Left hindlimb (tissue), 1 donor: ENCODE data around the gene IL1RN.
"Not testable (repeated sequence)": the region's sequence is repeated elsewhere in the genome, so short reads cannot be mapped to it uniquely, and the experiment has no call there.

Experiments used
- DNase-seq: peaks from one replicate; pipeline ENCODE4 v3.0.0-alpha.2; 2018

IL1RN gene, protein sequence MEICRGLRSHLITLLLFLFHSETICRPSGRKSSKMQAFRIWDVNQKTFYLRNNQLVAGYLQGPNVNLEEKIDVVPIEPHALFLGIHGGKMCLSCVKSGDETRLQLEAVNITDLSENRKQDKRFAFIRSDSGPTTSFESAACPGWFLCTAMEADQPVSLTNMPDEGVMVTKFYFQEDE

DNA sequence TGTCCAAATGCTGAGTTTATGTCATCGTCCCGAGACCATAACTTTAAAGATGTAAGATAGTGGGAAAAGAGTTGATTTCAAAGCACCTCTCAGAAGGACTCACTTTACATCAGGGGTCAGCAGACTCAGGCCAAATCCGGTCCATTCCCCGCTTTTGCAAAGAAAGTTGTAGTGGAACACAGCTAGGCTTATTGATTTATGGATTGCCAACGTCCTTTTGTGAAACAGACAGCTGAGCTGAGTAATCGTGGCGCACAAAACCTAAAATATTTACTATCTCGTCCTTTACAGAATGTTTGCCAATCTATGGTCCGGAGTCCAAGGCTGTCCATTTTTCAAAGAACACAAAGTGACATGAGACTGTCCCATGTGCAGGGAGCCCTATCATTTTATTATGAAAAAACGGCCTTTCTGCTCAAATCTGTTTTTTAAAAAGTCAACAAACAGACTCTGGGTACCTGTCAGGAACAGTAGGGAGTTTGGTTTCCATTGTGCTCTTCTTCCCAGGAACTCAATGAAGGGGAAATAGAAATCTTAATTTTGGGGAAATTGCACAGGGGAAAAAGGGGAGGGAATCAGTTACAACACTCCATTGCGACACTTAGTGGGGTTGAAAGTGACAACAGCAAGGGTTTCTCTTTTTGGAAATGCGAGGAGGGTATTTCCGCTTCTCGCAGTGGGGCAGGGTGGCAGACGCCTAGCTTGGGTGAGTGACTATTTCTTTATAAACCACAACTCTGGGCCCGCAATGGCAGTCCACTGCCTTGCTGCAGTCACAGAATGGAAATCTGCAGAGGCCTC, at the start of gene IL1RN:
Gene IL1RN (plus strand): TSS at position 754 of the 801 bp plus-strand sequence. CDS start 27 bp downstream, at position 781.
- DNase-seq, result no peak

DNA sequence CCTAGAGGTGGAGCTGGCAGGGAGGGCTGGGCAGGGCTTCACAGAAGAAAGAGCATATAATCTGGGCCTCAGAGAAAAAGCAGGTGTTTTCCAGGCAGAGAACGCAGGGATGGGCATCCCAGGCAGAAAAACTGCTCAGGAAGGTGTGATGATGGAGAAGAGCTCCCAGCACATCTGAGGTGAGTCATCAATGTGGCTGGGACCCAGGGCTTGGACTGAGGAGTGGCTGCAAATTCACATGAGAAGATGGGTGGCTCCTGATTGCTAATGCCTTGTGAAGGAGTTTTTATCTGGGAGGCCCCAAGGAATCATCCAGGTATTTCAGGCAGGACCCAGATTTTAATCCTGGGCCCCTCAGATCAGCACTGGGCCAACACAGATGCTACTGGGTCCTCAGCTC, 49.5 kb upstream of the IL1RN start:
- no peak for DNase-seq

DNA sequence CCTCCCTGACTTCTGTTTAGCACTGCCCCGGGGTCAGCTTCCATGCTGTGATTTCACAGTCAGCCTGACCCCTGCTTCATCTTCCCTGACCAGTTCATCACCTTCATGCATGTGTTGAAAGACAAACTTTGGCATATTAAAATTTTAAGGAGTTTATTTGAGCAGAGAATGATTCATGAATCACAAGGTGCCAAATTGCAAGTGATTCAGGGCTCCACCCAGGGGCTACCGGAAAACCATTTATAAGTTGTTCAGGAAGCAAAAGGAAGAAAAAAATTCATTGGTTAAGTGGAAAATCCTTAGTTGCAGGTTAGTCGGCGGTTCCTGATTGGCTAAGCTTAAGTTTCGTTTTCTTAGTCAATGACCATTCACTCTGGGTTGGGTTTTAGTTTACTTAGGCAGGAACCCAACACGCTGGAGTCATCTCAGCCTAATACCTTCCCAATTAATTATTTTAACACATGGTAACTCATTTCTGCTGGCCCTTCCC, 49.0 kb upstream of the IL1RN start:
- DNase-seq, result peak; percentile 40

DNA sequence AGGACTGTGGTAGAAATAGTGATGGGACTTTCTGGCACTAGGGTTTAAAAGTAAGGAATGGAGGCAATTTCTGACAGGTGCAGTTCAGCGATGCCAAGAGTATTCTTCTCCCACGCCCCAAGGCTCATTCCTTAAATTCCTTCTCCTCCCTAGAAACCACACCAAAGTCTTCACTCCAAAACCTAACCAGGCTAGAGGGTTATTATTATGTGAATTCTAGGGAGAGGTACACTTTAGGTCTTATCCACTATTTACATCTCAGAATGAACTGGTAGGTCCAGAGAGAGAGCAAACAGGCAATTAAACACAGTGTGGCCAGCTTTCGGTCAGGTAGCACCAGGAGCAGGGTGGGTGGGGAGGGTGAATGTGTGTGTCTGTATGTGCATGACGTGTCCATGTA, 48.3 kb upstream of the IL1RN start:
- no peak for DNase-seq

DNA sequence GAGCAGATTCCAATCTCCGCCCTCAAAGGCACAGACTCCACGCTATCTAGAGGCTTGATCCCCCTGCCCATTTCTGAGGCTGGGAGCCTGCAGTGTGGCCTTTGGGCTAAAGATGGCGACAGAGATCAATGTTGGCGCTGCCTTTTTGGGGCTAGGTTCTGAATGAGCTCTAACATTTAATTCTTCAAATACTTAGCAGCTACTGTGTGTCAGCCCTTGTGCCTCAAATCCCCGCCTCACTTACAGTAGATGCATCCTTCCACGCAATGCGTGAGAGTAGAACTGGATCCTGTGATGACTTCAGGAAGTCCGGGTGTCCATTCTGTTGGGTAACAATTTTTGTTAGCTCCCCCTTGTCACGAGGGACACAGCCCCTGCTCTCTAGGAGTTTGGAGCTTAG, 47.3 kb upstream of the IL1RN start:
- peak; percentile 44 for DNase-seq

DNA sequence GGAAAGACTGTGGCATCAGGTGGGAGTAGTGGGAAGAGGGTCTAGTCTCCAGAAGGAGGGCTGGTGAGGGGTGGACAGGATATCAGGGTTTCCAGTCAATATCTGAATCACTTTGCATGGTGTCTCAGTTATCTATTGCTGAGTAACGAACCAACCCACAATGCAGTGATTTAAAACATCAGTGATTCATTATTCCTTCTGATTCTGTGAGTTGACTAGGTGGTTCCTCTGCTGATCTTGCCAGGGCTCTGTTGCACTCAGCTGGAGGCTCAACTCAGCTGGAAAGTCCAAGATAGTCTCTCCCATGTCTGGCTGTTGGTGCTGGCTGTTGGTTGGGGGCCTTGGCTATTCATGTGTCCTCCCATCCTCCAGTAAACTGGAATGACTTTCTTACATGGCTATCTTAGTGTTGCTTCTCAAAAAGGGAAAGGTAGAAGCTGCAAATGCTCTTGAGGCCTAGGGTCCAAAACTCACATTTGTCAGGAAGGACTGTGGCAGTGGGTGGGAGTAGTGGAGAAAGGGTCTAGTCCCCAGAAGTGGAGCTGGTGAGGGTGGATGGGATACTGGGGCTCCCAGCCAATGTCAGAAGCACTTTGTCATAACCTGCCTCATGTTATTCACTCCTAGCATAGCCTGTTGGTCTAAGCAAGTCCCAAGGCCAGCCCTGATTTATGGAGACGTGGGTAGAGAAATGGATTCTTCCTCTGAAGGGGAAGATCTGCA, 45.7 kb upstream of the IL1RN start:
- no peak for DNase-seq

DNA sequence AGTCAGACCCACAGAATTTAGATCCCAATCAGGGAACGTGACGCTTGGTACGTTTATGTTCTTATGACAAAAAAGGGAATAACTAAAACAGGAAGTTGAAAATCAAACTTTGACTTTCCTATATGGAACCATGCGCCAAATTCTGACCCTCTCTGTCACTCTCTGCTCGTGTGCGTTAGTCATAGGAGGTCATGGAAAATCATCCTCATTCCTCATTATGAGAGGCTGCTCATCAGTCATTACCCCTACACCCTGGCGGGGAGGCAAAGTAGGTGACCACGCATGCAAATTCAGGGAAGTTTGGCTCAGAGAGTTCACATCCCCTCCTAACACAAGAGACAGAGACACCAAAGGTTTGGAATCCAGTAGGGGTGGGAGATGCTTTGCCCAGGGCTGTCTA, 44.1 kb upstream of the IL1RN start:
- no peak for DNase-seq

DNA sequence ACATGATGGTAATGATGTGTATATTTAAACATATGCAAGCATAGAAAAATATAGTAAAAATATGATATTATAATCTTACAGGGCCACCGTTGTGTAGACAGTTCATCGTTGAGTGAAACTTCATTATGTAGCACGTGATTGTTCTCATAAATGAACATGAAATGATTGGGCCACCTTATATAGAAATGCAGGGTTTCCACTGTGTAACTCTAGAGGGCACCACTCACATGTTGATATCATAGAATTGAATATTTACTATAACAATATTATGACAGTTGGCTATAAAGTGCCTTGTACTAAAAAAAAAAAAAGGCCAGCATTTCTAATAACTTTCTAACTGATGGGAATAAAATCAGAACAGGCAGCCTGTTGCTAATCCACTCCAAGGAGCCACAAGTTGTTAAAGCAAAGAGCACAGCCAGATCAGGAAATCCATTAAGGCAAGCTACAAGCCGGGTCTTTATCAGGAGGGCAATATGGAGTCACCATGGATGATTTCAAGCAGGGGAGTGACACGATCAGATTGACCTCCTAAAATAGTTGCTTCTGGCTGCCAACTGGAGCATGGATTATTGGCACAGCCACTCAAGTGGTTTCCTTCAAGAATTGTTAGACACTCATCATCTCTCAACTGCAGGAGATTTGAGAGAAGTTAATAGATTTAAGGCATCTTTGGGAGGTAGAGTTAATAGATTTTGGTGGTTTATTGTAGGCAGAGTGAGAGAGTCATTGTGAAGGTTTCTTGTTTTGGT, 43.0 kb upstream of the IL1RN start:
- DNase-seq, result no peak

DNA sequence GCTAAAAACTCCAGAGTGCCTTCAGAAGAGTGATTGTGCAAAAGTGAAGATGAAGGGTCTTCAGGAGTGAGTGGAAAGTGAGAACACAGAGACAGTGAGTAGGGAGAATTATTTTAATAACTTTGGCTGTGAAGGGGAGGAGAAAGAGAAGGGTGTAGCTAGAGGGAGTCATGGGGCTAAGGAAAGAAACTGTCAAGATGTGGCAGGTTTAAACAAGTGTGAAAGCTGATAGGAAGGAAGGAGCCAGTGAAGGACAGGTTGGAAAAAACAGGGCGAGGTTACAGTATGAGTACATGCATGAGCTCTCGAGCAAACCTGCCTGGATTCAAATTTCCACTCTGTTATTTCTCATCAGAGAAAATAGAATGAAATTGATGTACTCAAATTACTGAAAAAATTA, 41.9 kb upstream of the IL1RN start:
- DNase-seq, result no peak

DNA sequence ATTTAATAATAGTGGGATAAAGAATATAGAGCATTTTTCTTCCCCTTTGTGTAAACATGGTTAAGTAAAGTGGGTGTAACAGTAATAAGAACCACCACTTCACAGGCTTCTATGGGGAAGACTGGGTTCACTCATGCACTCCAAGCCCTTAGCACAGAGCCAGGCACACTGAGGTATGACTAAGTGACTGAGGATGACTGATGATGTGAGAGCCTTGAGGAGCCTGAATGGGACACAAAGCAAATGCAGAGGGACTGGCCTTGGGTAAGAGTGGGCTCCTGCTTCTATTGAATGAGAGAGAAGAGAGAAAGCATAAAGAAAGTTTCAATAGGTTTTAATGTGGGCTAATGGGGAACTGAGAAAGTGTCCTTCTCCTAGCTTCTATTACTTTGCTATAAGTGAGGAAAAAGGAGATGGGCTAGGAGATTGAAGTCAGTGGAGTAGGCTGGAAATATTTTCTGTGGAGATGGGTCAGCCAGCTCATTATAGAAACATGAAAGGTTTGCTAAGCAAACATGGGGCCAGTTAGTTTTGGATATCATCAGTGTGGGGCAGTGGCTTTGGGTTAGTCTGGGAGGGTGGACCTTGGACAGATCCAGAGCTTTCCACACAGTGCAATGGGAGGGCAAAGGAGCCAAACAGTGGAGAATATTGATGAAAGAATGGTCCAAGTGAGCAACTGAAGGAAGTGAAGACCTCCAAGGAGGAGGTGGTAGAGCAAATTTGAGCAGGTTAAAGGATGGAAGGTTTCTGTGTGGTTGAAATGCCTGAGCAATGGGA, 39.0 kb upstream of the IL1RN start:
- no peak for DNase-seq

DNA sequence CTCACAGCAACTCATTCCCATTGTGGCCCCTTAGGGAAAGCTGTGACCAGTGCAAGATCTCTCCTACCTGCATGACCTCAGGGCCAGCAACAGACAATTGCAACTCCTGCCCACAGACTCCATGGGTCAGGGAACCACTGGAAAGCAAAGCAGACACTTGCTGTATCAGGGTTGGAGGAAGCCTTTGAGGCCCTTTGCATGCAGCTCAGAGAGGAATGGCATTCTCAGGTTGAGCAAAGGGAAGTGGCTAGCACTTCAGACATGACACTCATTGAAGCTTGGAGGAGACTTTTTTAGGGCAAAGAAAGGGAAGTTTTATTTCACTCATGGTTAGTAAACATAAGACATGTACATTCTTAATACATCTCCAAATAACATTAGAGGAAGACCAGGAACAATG, 37.5 kb upstream of the IL1RN start:
- no peak for DNase-seq

DNA sequence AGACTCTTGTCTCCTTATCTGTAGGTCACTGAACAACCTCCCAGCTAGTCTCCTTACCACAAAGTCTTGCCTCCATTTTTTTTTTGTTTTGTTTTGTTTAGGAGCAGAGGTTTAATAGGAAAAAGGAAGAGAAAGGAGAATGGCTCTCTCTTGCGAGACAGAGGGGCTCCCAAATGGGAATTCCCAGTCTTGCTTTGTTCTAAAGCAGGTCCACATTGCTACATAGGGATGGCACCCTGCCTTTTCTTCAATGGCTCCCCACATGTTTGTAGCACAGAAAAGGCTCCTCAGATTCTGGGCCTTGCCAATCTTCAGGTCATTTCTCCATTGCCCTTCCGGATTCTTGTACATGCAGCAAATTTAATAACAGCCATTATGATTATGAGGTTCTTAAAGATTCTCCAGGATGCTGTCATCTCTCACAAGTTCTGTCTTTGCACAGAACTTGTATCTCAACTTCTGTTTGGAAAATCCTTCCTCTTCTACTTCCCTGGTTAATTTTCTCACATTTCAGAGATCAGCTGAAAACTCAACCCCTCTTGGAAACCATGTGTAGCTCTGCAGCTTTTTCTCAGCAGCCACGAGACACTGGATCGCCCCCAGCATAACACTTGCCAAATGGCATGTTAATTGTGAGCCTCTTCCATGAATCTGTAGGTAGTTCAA, 36.0 kb upstream of the IL1RN start:
- no peak for DNase-seq

DNA sequence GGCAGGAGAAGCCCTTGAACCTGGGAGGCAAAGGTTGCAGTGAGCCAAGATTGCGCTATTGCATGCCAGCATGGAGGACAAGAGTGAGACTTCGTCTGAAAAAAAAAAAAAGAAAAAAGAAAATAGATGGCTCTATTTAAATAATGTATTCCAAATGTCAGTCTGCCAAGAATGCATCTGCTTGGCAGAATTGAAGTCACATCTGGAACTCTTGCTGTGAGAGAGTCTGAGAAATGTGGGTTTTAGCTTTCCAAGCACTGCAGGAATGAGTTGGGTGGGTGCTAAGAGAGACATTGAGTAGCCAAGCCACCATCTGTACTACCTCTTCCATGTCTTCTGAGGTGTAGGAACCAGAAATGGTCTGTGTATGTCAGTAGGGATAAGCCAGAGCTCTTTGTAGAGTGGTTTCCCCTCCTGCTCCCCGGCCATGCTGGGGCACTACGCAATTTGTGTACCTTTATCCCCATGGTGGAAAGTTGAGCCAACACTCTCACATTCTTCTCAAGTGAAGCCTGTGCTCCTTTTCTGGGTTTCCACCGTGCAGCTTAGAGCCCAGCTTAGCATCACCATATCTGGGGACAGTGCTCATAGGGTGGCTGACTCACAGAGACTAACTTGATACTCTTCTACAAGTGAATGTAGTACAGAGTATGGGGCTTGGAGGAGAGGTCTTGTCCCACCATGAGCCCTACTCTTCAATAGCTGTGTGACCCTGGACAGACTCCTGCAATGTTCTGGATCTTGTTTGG, 34.4 kb upstream of the IL1RN start:
- DNase-seq, result no peak

DNA sequence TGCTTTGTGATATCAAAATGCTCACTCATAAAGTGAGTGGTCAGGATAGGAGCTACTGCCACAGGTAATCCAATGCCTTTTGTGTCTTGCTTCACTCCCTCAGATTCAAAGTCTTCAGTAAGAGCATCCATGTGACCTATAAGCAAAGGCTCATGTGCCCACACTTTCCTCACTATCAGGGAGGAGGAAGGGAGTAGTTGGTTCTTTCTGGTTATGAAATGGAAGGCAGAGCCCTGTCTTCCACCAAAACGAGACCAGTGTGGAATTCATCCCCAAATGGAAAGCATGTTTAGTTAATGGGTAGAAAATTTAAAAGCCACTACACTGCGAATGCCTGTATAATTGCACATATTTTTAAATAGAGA, 33.8 kb upstream of the IL1RN start:
- no peak for DNase-seq

DNA sequence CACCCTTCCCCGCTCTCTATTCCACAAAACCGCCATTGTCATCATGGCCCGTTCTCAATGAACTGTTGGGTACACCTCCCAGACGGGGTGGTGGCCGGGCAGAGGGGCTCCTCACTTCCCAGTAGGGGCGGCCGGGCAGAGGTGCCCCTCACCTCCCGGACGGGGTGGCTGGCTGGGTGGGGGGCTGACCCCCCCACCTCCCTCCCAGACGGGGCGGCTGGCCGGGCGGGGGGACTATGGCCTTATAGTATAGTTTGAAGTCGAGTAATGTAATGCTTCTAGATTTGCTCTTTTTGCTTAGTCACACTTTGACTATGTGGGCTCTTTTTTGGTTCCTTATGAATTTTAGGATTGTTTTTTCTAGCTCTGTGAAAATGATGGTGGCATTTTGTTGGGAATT, 31.1 kb upstream of the IL1RN start:
- DNase-seq, result not testable (repeated sequence)

DNA sequence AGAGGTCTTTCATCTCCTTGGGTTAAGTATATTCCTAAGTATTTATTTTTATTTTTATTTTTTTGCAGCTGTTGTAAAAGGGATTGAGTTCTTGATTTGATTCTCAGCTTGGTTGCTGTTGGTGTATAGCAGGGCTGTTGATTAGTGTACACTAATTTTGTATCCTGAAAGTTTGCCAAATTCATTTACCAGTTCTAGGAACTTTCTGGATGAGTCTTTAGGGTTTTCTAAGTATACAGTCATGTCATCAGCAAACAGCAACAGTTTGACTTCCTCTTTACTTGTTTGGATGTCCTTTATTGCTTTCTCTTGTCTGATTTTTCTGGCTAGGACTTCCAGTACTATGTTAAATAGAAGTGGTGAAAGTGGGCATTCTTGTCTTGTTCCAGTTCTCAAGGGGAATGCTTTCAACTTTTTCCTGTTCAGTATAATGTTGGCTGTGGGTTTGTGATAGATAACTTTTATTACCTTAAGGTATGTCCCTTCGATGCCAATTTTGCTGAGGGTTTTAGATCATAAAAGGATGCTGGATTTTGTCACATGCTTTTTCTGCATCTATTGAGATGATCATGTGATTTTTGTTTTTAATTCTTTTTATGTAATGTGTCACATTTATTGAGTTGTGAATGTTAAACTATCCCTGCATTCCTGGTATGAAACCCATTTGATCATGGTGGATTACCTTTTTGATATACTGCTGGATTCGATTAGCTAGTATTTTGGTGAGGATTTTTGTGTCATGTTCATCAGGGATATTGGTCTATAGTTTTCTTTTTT, 30.4 kb upstream of the IL1RN start:
- DNase-seq, result not testable (repeated sequence)

DNA sequence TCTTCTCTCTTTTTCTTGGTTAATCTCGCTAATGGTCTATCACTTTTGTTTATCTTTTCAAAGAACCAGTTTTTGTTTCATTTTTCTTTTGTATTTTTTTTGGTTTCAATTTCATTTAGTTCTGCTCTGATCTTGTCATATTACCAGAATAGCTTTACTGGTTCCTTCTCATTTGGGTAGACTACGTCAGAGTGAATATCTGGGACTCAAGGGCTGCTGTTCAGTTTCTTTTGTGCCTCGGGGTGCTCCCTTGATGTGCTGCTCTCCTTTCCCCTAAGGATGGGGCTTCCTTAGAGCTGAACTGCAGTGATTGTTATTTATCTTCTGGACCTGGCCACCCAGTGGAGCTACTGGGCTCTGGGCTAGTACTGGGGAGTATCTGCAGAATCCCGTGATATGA, 29.4 kb upstream of the IL1RN start:
- DNase-seq, result no peak

DNA sequence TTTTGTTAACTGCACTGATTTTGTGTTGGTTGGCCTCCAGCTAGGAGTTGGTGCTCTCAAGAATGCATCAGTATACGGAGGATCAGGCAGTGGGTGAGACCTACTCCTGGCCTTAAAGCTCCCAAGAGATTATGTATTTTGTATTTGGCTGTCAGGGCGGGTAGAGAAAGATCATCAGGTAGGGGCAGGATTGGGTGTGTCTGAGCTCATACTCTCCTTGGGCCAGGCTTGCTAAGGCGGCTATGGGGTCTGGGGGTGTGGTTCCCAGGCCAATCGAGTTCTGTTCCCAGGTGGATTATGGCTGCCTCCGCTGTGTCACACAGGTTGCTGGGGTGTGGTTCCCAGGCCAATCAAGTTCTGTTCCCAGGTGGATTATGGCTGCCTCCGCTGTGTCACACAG, 28.9 kb upstream of the IL1RN start:
- no peak for DNase-seq

DNA sequence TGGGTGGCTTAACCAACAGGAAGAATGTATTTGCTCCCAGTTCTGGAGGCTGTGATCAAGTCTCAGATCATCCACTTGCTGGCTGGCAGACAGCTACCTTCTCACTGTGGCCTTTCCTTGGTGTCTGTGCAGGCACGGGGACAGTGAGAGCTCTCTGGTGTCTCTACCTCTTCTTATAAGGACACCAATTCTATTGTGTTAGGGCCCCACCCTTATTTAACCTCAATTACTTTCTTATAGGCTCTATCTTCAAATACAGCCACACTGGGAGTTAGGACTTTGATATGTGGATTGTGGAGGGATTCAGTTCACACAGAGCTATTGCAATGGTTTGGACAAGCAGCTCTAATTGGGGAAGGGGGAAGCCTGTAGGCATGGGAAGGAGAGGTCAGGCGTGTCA, 25.3 kb upstream of the IL1RN start:
- DNase-seq, result no peak

DNA sequence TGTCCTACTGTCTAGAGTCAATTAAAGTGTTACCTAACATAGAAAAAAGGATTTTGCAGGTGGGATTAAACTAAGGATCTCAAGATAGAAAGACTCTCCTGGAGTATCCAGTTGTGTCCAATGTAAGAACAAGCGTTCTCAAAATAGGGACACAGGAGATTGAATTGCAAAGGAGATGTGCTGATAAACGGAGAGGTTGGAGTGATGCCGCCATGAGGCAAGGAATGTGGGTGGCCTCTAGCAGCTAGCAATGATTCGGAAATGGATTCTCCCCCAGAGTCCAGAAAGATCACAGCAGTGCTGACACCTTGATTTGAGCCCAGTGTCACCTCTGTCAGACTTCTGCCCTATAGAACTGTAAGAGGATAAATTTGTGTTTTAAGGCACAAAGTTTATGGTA, 24.1 kb upstream of the IL1RN start:
- DNase-seq, result no peak
